Activated CD4-positive, alpha-beta T cell treated with anti-CD3 and anti-CD28 coated beads for 36 hours (primary cell): Measurements from ENCODE around the gene PRM1. TPM values are rescaled to one million over a fixed set of nuclear protein-coding genes. Genes with fewer than 3 reads are reported as not detected.

Experiments used
- ATAC-seq: fragments of 200-7000 bp; cut with Tn5 transposase; one replicate; pipeline ENCODE4 v1.10.0; 2021; ENCODE audit warnings: mild to moderate bottlenecking, moderate library complexity
- CTCF ChIA-PET: fragments of 350-600 bp; sonication (Branson Sonifier 250); formaldehyde crosslinking; loops from one replicate; lab custom pipeline; 2021; ENCODE audit warnings: antibody characterized with exemption; lab: Charles Lee
- POLR2A ChIA-PET: fragments of 350-600 bp; sonication (Branson Sonifier 250); formaldehyde crosslinking; loops from one replicate; lab custom pipeline; 2021; ENCODE audit warnings: antibody characterized with exemption, inconsistent platforms; lab: Charles Lee
- DNase-seq: peaks from one replicate; pipeline ENCODE4 v3.0.0-alpha.2; 2020
- H3K27ac Mint-ChIP-seq: one replicate; pipeline ENCODE4 v1.8.0; 2021; ENCODE audit warnings: mixed read lengths
- H3K27me3 Mint-ChIP-seq: one replicate; pipeline ENCODE4 v1.8.0; 2021; ENCODE audit warnings: mixed read lengths
- H3K36me3 Mint-ChIP-seq: one replicate; pipeline ENCODE4 v1.8.0; 2021; ENCODE audit warnings: low read depth, mixed read lengths
- H3K4me1 Mint-ChIP-seq: one replicate; pipeline ENCODE4 v1.8.0; 2021; ENCODE audit warnings: mixed read lengths
- H3K4me3 Mint-ChIP-seq: one replicate; pipeline ENCODE4 v1.8.0; 2021; ENCODE audit warnings: mild to moderate bottlenecking, moderate library complexity, mixed read lengths
- H3K9me3 Mint-ChIP-seq: one replicate; pipeline ENCODE4 v1.8.0; 2021; ENCODE audit warnings: low read depth, mixed read lengths
- intact Hi-C, 2 experiments: fragments of 100-400 bp; cut with DNase I in 1 of 2; cut with micrococcal nuclease in 1 of 2; formaldehyde crosslinking; loops; one replicate each; pipeline versions ENCODE4 v1.14.2 to v1.15.1; 2022 to 2024; cut with DNase I, micrococcal nuclease
- total RNA-seq, 2 experiments: library from RNA; stranded (reverse); gene quantifications; one replicate each; pipeline ENCODE4 v1.2.3, GENCODE V29; 2021

PRM1 gene
- total RNA-seq, 2 experiments from 2014 or later = not detected

DNA sequence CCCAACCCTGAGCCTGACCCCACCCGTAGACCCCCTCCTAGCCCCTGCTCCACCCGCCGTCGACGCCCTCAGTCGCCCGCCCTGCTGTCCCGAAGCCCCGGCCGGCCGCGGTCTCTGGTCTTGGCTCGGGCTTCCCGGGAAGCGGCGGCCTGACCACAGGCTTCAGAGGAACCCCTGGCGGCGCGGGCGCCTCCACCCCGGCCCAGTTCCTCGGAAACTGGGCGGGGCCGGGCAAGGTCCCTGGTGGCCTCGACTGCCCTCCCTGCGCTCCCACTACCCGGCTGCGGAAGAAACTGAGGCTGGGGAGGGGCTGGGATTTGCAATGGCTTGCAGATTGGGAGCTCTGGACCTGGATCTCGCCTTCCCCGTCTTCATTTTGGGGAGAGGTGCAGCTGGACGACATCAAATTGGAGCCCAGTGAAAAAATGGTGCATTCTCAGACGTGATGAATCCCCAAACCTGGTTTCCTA is 24.4 kb downstream of the PRM1 start:
- Mint-ChIP-seq H3K9me3 (no peaks in the 10 kb centered on the region), H3K4me3 (peak overlapping the region; percentile 98), H3K36me3 (peaks cover 37% of the 10 kb centered on the region), H3K27me3 (no peaks in the 10 kb centered on the region), H3K27ac (peak overlapping the region; percentile 98), H3K4me1 (peaks cover 41% of the 10 kb centered on the region)
- ChIA-PET CTCF (interaction anchor here (0.7 to 3.5 kb wide), 18 partner anchors 9 to 302 kb away, joined by 3 to 34 read pairs (median 4); no protein-coding TSS in a partner anchor), POLR2A (interaction anchor here (0.7 to 4.5 kb wide), 18 partner anchors 9 to 299 kb away, joined by 3 to 79 read pairs (median 8); no protein-coding TSS in a partner anchor)
- DNase-seq (peak; percentile 65), ATAC-seq (no peak)
- intact Hi-C loops = loop anchor here (1.0 to 5.0 kb wide), 15 partner anchors 23 to 526 kb away; partner anchors contain the start of genes CLEC16A (in 1 of the 2), RMI2 (in 1 of the 2) and TXNDC11 (in 1 of the 2)

DNA sequence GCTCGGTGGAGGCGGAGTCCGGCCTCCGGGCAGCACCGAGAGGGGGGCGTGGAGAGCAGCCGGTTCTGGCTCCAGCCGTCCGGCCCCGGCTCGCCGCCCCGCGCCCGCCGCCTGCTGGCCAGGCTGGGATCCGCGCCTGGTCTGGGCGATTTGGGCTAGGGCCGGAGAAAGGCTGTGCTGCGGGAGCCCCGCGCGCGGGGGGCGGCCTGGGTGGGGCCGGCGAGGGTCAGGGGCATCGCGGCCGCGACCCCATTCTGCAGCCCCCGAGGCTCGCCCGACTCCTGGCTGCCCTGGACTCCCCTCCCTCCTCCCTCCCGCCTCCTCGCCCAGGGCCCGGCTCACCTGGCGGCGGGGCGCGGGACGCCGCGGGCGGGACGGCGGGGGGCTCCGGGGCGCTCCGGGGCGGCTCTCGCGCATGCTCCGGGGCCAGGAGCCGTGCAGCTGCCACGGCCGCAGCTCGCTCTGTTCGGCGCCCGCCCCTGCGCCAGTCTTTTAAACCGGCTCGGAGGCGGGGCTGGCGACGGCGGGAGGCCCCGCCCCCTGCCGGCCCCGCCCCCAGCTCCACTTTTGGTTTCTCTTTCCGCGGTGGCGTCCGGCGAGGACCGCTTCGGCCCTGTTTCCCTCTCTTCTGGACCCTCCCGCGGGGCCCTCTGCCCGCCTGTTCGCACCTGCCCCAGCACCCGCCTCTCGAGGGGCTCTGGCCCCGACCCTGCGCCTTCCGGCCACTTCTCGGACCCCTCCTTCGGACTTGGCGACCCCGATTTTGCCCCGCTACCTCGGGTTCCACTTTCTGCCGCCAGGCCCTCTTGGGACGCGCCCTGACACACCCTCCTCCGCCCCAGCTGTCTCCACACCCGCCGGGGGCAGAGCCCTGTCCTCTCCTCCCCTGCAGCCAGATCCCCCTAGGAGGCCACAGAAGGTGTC is 25.1 kb downstream of the PRM1 start, which contains the start of gene SOCS1:
Gene SOCS1 (minus strand): TSS at position 468 of the 924 bp plus-strand sequence. CDS start 726 bp downstream, outside the sequence.
- DNase-seq (peak; percentile 94), ATAC-seq (peak; percentile 54)
- Mint-ChIP-seq H3K27ac (peak within 1 kb of the TSS; percentile 98), H3K9me3 (no peaks in the 10 kb centered on the region), H3K36me3 (peaks cover 40% of the 10 kb centered on the region), H3K4me1 (peaks cover 46% of the 10 kb centered on the region), H3K4me3 (peak within 1 kb of the TSS; percentile 98), H3K27me3 (no peaks in the 10 kb centered on the region)
- ChIA-PET CTCF (interaction anchor here (0.6 to 3.5 kb wide), 29 partner anchors 8 to 298 kb away, joined by 3 to 34 read pairs (median 4); no protein-coding TSS in a partner anchor), POLR2A (interaction anchor here (0.5 to 4.5 kb wide), 30 partner anchors 8 to 487 kb away, joined by 3 to 79 read pairs (median 6); partner anchors contain the start of gene TXNDC11)
- intact Hi-C loops = loop anchor here (1.0 to 5.0 kb wide), 16 partner anchors 23 to 526 kb away; partner anchors contain the start of genes CLEC16A (in 1 of the 2), RMI2 (in 1 of the 2) and TXNDC11 (in 1 of the 2)

DNA sequence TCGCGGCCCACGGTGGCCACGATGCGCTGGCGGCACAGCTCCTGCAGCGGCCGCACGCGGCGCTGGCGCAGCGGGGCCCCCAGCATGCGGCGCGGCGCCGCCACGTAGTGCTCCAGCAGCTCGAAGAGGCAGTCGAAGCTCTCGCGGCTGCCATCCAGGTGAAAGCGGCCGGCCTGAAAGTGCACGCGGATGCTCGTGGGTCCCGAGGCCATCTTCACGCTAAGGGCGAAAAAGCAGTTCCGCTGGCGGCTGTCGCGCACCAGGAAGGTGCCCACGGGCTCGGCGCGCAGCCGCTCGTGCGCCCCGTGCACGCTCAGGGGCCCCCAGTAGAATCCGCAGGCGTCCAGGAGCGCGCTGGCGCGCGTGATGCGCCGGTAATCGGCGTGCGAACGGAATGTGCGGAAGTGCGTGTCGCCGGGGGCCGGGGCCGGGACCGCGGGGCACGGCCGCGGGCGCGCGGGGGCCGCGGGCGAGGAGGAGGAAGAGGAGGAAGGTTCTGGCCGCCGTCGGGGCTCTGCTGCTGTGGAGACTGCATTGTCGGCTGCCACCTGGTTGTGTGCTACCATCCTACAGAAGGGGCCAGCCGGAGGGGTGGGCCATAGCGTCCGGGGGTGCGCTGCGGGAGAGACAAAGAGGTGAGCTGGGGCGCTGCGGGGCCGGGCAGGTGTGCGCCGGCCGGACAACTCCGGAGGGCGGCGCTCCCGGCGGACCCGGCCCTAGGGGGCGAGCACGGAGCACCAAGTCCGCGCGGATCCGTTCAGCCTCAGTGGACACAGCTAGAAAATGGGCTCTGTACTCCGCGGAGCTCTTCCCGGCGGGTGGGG is 26.0 kb downstream of the PRM1 start:
- H3K36me3 Mint-ChIP-seq = peaks cover 49% of the 10 kb centered on the region
- H3K27ac Mint-ChIP-seq = peak overlapping the region; percentile 95
- intact Hi-C loops = loop anchor here (1.0 to 5.0 kb wide), 6 partner anchors 42 to 527 kb away; partner anchors contain the start of gene TXNDC11 (in 1 of the 2)
- peak overlapping the region; percentile 87 for H3K4me3 Mint-ChIP-seq
- DNase-seq (peak; percentile 76), ATAC-seq (no peak)
- no peaks in the 10 kb centered on the region for H3K9me3 Mint-ChIP-seq
- no peaks in the 10 kb centered on the region for H3K27me3 Mint-ChIP-seq
- POLR2A ChIA-PET = interaction anchor here (0.5 to 4.5 kb wide), 27 partner anchors 8 to 488 kb away, joined by 3 to 79 read pairs (median 6); partner anchors contain the start of gene TXNDC11
- CTCF ChIA-PET = interaction anchor here (0.7 to 3.5 kb wide), 15 partner anchors 30 to 301 kb away, joined by 3 to 34 read pairs (median 5); no protein-coding TSS in a partner anchor
- H3K4me1 Mint-ChIP-seq = peaks cover 54% of the 10 kb centered on the region

DNA sequence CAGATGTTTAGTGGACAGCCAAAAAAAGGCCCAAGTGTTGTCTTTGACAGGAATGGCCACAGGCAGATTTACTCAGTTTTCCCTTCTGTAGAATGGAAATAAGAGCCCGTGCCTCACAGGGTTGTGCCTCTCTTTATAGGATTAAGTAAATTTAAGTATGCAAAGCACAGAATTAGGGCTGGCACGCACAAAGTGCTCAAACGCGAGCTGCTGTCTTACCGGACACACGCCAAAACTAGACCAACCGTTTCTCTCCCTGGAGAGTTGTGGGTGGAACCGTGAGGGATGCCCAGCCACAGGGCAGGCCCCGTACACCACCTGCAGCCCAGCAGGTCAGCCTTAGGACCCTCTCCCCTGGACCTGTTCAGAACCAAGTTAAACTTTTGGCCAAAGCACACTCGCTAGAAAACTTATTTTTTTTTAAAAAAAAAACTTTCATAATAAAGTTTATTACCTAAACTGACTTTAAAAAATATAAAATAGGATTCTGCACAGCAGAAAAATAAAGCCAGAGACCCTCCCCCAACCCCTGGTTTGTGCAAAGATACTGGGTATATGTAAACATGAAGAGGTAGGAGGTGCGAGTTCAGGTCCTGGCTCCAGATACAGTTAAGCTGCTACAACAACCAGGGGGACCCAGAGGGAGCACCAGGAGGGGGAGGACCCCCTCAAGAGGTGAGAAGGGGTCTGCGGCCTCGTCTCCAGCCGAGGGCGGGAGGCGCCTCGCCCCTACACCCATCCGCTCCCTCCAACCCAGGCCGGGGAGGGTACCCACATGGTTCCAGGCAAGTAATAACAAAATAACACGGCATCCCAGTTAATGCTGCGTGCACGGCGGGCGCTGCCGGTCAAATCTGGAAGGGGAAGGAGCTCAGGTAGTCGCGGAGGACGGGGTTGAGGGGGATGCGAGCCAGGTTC is 26.9 kb downstream of the PRM1 start:
- intact Hi-C loops = loop anchor here (1.0 to 2.0 kb wide), 6 partner anchors 57 to 661 kb away; partner anchors contain the start of gene GSPT1 (in 1 of the 2)
- Mint-ChIP-seq H3K27me3 (no peaks in the 10 kb centered on the region), H3K4me1 (peaks cover 50% of the 10 kb centered on the region), H3K27ac (peak overlapping the region; percentile 95), H3K36me3 (peaks cover 52% of the 10 kb centered on the region), H3K9me3 (no peaks in the 10 kb centered on the region), H3K4me3 (peak overlapping the region; percentile 87)
- CTCF ChIA-PET = interaction anchor here (0.6 to 3.5 kb wide), 13 partner anchors 29 to 1889 kb away, joined by 3 to 34 read pairs (median 3); no protein-coding TSS in a partner anchor
- DNase-seq (peak; percentile 39), ATAC-seq (no peak)
- POLR2A ChIA-PET = interaction anchor here (1.0 to 4.5 kb wide), 15 partner anchors 9 to 489 kb away, joined by 3 to 79 read pairs (median 8); partner anchors contain the start of gene TXNDC11

DNA sequence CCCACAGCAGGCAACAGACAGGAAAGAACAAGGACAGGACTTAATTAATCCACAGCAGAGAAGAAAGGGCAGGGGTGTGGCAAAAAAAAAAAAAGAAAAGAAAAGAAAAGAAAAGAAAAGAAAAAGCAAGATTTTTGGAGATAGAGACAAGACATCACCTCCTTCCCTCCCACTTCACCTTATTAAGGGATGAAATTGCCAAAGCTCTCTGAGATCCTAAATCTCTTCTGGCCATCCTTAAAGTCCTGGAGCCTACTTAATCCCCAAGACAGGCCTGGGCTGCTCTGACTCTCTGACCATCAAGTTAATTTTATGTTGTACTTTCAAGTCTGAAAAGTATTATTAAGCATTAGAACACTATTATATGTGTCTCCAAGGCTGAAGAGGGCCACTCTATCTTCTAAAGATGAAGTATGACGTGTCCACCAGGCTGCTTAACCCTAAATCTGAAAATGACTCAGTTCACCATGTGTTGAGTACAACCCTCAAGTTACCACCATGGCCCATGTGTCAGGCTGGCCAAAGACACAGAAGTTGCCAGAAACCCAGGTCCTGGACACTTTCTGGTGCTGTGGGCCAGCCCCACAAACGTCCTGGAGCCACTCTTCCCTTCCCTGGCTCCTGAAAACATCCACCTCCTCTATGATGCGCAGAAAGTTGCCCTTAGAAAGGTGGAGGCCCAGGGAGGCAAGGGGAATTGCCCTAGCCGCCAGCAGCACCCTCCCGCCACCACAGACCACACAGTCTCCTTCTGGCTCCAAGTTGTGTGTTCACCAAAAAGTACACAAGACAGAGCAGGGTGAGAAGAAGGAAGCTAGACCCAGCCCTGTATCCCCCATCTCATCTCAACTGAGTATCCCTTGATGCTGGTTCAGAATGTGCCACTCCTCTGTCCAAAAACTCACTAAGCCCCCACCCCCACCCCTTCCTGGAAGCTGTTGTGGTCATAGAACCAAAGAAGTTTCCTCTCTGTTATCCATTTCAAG is 27.8 kb downstream of the PRM1 start:
- POLR2A ChIA-PET = interaction anchor here (0.6 to 4.5 kb wide), 19 partner anchors 10 to 289 kb away, joined by 3 to 79 read pairs (median 15); no protein-coding TSS in a partner anchor
- CTCF ChIA-PET = interaction anchor here (0.6 to 3.5 kb wide), 5 partner anchors 28 to 299 kb away, joined by 3 to 34 read pairs (median 5); no protein-coding TSS in a partner anchor
- no peaks in the 10 kb centered on the region for H3K9me3 Mint-ChIP-seq
- DNase-seq = peak; percentile 80
- ATAC-seq = peak; percentile 10
- peak overlapping the region; percentile 95 for H3K27ac Mint-ChIP-seq
- intact Hi-C loops = loop anchor here (1.0 to 2.0 kb wide), 6 partner anchors 57 to 661 kb away; partner anchors contain the start of gene GSPT1 (in 1 of the 2)
- H3K27me3 Mint-ChIP-seq = no peaks in the 10 kb centered on the region
- peak overlapping the region; percentile 87 for H3K4me3 Mint-ChIP-seq
- H3K36me3 Mint-ChIP-seq = peaks cover 54% of the 10 kb centered on the region
- H3K4me1 Mint-ChIP-seq = peaks cover 42% of the 10 kb centered on the region

DNA sequence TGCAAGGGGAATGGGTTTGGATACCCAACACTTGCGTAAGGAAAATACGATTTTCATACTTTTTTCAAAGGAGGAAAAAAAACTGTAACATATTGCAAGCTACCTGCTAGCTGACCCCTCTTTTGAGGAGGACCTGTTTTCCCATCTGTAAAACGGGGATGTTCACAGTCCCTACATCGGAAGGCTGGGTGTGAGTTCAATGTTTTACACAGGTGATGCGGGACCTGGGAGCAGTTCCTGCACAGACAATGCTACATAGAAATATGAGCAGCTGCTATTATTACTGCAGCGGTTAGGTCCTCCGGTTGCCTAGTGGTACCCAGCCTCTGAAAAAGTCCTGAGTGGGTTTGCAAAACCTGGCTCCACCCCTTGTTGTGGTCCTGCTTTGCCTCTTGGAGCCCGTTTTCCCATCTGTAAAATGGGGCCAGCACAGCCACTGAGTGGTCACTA is 28.6 kb downstream of the PRM1 start:
- peaks cover 58% of the 10 kb centered on the region for H3K36me3 Mint-ChIP-seq
- H3K4me3 Mint-ChIP-seq = peak overlapping the region; percentile 87
- CTCF ChIA-PET = interaction anchor here (0.6 to 1.7 kb wide), 10 partner anchors 19 to 613 kb away, joined by 3 to 9 read pairs (median 3); no protein-coding TSS in a partner anchor
- intact Hi-C loops = loop anchor here (1.0 to 2.0 kb wide), 10 partner anchors 19 to 662 kb away; partner anchors contain the start of gene GSPT1 (in 1 of the 2)
- H3K4me1 Mint-ChIP-seq = peaks cover 43% of the 10 kb centered on the region
- peak; percentile 46 for DNase-seq
- ATAC-seq = no peak
- POLR2A ChIA-PET = interaction anchor here (0.6 to 2.5 kb wide), 19 partner anchors 11 to 379 kb away, joined by 3 to 50 read pairs (median 5); no protein-coding TSS in a partner anchor
- no peaks in the 10 kb centered on the region for H3K27me3 Mint-ChIP-seq
- H3K9me3 Mint-ChIP-seq = no peaks in the 10 kb centered on the region
- peak overlapping the region; percentile 95 for H3K27ac Mint-ChIP-seq

DNA sequence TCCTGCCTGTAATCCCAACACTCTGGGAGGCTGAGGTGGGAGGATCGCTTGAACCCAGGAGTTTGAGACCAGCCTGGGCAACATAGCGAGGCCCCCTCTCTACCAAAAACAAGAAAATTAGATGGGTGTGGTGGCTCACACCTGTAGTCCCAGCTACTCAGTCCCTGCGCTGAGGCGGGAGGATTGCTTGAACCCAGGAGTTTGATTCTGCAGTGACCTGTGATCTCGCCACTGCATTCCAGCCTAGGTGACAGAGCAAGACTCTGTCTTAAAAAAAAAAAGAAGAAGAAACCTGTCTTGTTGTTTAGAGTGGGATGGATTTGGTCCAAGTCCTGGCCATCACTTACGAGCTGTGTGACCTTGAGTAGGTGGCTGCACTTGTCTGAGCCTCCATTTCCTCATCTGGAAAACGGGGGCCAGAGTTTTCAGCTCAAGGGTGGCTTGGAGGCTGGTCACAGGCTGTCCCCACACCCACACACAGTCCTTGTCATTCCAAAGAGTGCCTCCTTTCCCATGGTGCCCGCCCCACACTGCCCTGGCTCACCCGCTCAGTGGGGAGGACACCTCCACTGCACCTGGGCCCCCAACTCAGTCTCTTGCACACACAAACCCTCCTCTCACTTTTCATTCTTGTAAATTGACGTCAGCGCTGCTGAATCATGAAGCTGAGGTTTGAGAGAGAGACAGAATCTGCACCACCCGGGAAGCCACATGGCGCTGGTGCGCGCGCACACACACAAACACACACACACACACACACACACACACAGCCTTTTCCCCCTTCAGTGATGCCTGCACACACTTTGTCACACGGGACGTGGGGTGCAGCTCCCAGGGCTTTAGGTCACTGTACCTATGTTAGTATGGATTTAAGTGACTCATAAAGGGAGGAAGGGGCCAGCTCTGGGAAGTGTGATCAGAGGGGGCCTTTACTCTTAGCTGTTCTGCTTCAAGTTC is 29.3 kb downstream of the PRM1 start:
- Mint-ChIP-seq H3K4me1 (peaks cover 44% of the 10 kb centered on the region), H3K27me3 (no peaks in the 10 kb centered on the region), H3K36me3 (peaks cover 61% of the 10 kb centered on the region), H3K27ac (peak overlapping the region; percentile 95), H3K4me3 (peak overlapping the region; percentile 87), H3K9me3 (no peaks in the 10 kb centered on the region)
- ChIA-PET POLR2A (interaction anchor here (0.6 to 2.5 kb wide), 28 partner anchors 12 to 380 kb away, joined by 3 to 50 read pairs (median 4); partner anchors contain the start of gene PRM3), CTCF (interaction anchor here (0.6 to 1.7 kb wide), 10 partner anchors 19 to 613 kb away, joined by 3 to 9 read pairs (median 3); no protein-coding TSS in a partner anchor)
- intact Hi-C loops = loop anchor here (1.0 to 2.0 kb wide), 10 partner anchors 19 to 663 kb away; partner anchors contain the start of gene GSPT1 (in 1 of the 2)
- DNase-seq = peak; percentile 92
- peak; percentile 45 for ATAC-seq
